Liver (tissue), 9 donors: Measurements from ENCODE around the gene BGN. TPM values are rescaled to one million over a fixed set of nuclear protein-coding genes. Genes with fewer than 3 reads are reported as not detected.

Experiments used
- DNase-seq: peaks from one replicate; pipeline ENCODE4 v3.0.0-alpha.2; 2017; ENCODE audit warnings: low spot score
- H3K27ac ChIP-seq, 2 donors: one replicate each; pipeline ENCODE4 v1.7.0; 2013; ENCODE audit warnings: inconsistent platforms in 2 of 2, low read length in 2 of 2, control low read depth in 1 of 2, low read depth in 1 of 2, mild to moderate bottlenecking in 1 of 2
- H3K27me3 ChIP-seq, 4 donors: one replicate each; pipeline versions ENCODE4 v1.6.1 to v1.7.0; 2013; ENCODE audit warnings: low read length in 3 of 4, inconsistent platforms in 1 of 4, mild to moderate bottlenecking in 1 of 4, moderate library complexity in 1 of 4; ENCODE audit not compliant: control insufficient read depth in 4 of 4, insufficient read depth in 4 of 4
- H3K36me3 ChIP-seq, 4 donors: one replicate each; pipeline versions ENCODE4 v1.6.1 to v1.7.0; 2013; ENCODE audit warnings: low read length in 3 of 4, mild to moderate bottlenecking in 3 of 4, low read depth in 1 of 4, moderate library complexity in 1 of 4; ENCODE audit not compliant: control insufficient read depth in 4 of 4, insufficient read depth in 3 of 4
- H3K4me1 ChIP-seq, 4 donors: one replicate each; pipeline versions ENCODE4 v1.6.1 to v1.7.0; 2013; ENCODE audit warnings: low read length in 3 of 4, mild to moderate bottlenecking in 3 of 4, moderate library complexity in 1 of 4; ENCODE audit not compliant: control insufficient read depth in 4 of 4, insufficient read depth in 4 of 4
- H3K4me3 ChIP-seq, 3 donors: one replicate each; pipeline versions ENCODE4 v1.6.1 to v1.7.0; 2013; ENCODE audit warnings: low read length in 3 of 3, control low read depth in 1 of 3, low read depth in 1 of 3, mild to moderate bottlenecking in 1 of 3
- H3K9ac ChIP-seq, 2 donors: one replicate each; pipeline ENCODE4 v1.7.0; 2013; ENCODE audit warnings: low read length in 2 of 2, mild to moderate bottlenecking in 2 of 2, moderate library complexity in 2 of 2, control low read depth in 1 of 2, low read depth in 1 of 2
- H3K9me3 ChIP-seq, 4 donors: one replicate each; pipeline versions ENCODE4 v1.6.1 to v1.7.0; 2013; ENCODE audit warnings: low read length in 3 of 4; ENCODE audit not compliant: control insufficient read depth in 4 of 4
- ATF3 ChIP-seq: IDR thresholded peaks from 2 replicates; pipeline ENCODE4 v1.6.1; 2016; ENCODE audit warnings: antibody characterized with exemption
- CTCF ChIP-seq: fragments of 150-350 bp; IDR thresholded peaks from 2 replicates; pipeline ENCODE4 v1.5.1; 2017; ENCODE audit warnings: improper control_type of control experiment, low read depth, low read length; ENCODE audit not compliant: missing input control
- EGR1 ChIP-seq, 2 donors: IDR thresholded peaks; 2 replicates each; pipeline ENCODE4 v1.6.1; 2016 to 2018; ENCODE audit warnings: antibody characterized with exemption in 2 of 2, low read depth in 2 of 2
- FOXA1 ChIP-seq: IDR thresholded peaks from 2 replicates; pipeline ENCODE4 v1.6.1; 2016; ENCODE audit warnings: antibody characterized with exemption
- FOXA2 ChIP-seq: IDR thresholded peaks from 2 replicates; pipeline ENCODE4 v1.6.1; 2016; ENCODE audit warnings: antibody characterized with exemption
- GABPA ChIP-seq, 2 donors: IDR thresholded peaks in 1 of 2; conservative IDR thresholded peaks in 1 of 2; 2 replicates each; pipeline ENCODE4 v1.6.1; 2016; ENCODE audit warnings: antibody characterized with exemption in 2 of 2, mild to moderate bottlenecking in 1 of 2, moderate library complexity in 1 of 2
- HNF4G ChIP-seq: IDR thresholded peaks from 2 replicates; pipeline ENCODE4 v1.6.1; 2016; ENCODE audit warnings: antibody characterized with exemption
- JUND ChIP-seq, 2 donors: IDR thresholded peaks; 2 replicates each; pipeline ENCODE4 v1.6.1; 2016; ENCODE audit warnings: antibody characterized with exemption in 2 of 2
- NR2F2 ChIP-seq: IDR thresholded peaks from 2 replicates; pipeline ENCODE4 v1.6.1; 2016; ENCODE audit warnings: antibody characterized with exemption
- RAD21 ChIP-seq, 2 donors: IDR thresholded peaks; 2 replicates each; pipeline ENCODE4 v1.6.1; 2016; ENCODE audit warnings: antibody characterized with exemption in 2 of 2, mild to moderate bottlenecking in 2 of 2
- RXRA ChIP-seq, 2 donors: IDR thresholded peaks; 2 replicates each; pipeline ENCODE4 v1.6.1; 2017 to 2018; ENCODE audit warnings: antibody characterized with exemption in 2 of 2, mild to moderate bottlenecking in 1 of 2
- SP1 ChIP-seq: IDR thresholded peaks from 2 replicates; pipeline ENCODE4 v1.6.1; 2018; ENCODE audit warnings: antibody characterized with exemption, mild to moderate bottlenecking
- TAF1 ChIP-seq: conservative IDR thresholded peaks from 2 replicates; pipeline ENCODE4 v1.6.1; 2016; ENCODE audit warnings: antibody characterized with exemption, mild to moderate bottlenecking
- YY1 ChIP-seq: IDR thresholded peaks from 2 replicates; pipeline ENCODE4 v1.6.1; 2016; ENCODE audit warnings: antibody characterized with exemption, mild to moderate bottlenecking
- WGBS: extraction: QIAGEN DNeasy Blood & Tissue Kit; methylation state at CpG from one replicate; pipeline ENCODE4 v1.1.7; 2013; 5-methylcytosine and 5-hydroxymethylcytosine counted together
- polyA plus RNA-seq, 2 donors: library from polyadenylated mRNA; stranded (reverse) in 1 of 2; unstranded in 1 of 2; fragments of 200-250 nt in 1 of 2; fragments of >200 nt in 1 of 2; fragmentation: Nextera tagmentation in 1 of 2; extraction: Ambion mirVana in 1 of 2; gene quantifications; one replicate each; pipeline versions ENCODE4 v1.2.1 to v1.2.3, GENCODE V29; 2013 to 2015
- total RNA-seq, 2 donors: library from RNA; depleted of rRNA; stranded (reverse); fragments of >200 nt; gene quantifications; one replicate each; pipeline ENCODE4 v1.2.3, GENCODE V29; 2014
- TF ChIP-seq, protein P1 (sequence below): IDR thresholded peaks from 2 replicates; pipeline ENCODE4 v1.6.1; 2016; ENCODE audit warnings: antibody characterized with exemption, mild to moderate bottlenecking
- TF ChIP-seq, protein P2 (sequence below): IDR thresholded peaks from 2 replicates; pipeline ENCODE4 v1.6.1; 2016; ENCODE audit warnings: antibody characterized with exemption
- donor health status: healthy.
- donor health status: healthy.
- donor health status: healthy.
- donor health status: healthy.
- donor health status: healthy.

Gene BGN
- total and polyA plus RNA-seq, 4 donors = 11.7 to 131 (median 44.8) TPM

- H3K4me3 ChIP-seq = no peak overlapping the region
- no peaks in the 10 kb centered on the region for H3K27me3 ChIP-seq
- peaks cover 0 to 7% (median 0%) of the 10 kb centered on the region in 4 donors for H3K4me1 ChIP-seq
- H3K9me3 ChIP-seq = no peaks in the 10 kb centered on the region
- no peak overlapping the region for H3K9ac ChIP-seq
- no peaks in the 10 kb centered on the region for H3K36me3 ChIP-seq
- TF ChIP-seq JUND (IDR thresholded peaks at IDR 0.05) = no peak
- TF ChIP-seq FOXA2 = no peak
- TF ChIP-seq, protein P1, sequence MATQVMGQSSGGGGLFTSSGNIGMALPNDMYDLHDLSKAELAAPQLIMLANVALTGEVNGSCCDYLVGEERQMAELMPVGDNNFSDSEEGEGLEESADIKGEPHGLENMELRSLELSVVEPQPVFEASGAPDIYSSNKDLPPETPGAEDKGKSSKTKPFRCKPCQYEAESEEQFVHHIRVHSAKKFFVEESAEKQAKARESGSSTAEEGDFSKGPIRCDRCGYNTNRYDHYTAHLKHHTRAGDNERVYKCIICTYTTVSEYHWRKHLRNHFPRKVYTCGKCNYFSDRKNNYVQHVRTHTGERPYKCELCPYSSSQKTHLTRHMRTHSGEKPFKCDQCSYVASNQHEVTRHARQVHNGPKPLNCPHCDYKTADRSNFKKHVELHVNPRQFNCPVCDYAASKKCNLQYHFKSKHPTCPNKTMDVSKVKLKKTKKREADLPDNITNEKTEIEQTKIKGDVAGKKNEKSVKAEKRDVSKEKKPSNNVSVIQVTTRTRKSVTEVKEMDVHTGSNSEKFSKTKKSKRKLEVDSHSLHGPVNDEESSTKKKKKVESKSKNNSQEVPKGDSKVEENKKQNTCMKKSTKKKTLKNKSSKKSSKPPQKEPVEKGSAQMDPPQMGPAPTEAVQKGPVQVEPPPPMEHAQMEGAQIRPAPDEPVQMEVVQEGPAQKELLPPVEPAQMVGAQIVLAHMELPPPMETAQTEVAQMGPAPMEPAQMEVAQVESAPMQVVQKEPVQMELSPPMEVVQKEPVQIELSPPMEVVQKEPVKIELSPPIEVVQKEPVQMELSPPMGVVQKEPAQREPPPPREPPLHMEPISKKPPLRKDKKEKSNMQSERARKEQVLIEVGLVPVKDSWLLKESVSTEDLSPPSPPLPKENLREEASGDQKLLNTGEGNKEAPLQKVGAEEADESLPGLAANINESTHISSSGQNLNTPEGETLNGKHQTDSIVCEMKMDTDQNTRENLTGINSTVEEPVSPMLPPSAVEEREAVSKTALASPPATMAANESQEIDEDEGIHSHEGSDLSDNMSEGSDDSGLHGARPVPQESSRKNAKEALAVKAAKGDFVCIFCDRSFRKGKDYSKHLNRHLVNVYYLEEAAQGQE = no peak
- TF ChIP-seq, protein P2, sequence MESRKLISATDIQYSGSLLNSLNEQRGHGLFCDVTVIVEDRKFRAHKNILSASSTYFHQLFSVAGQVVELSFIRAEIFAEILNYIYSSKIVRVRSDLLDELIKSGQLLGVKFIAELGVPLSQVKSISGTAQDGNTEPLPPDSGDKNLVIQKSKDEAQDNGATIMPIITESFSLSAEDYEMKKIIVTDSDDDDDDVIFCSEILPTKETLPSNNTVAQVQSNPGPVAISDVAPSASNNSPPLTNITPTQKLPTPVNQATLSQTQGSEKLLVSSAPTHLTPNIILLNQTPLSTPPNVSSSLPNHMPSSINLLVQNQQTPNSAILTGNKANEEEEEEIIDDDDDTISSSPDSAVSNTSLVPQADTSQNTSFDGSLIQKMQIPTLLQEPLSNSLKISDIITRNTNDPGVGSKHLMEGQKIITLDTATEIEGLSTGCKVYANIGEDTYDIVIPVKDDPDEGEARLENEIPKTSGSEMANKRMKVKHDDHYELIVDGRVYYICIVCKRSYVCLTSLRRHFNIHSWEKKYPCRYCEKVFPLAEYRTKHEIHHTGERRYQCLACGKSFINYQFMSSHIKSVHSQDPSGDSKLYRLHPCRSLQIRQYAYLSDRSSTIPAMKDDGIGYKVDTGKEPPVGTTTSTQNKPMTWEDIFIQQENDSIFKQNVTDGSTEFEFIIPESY = no peak
- TF ChIP-seq RAD21 (IDR thresholded peaks at IDR 0.05) = no peak
- TF ChIP-seq NR2F2 = no peak
- no peak for TF ChIP-seq FOXA1
- TF ChIP-seq EGR1 (IDR thresholded peaks at IDR 0.05; ENCODE audit: low read depth in 2 of 2) = no peak
- no peak for TF ChIP-seq HNF4G
- no peak for TF ChIP-seq GABPA (IDR thresholded peaks at IDR 0.05 in 1 of 2, conservative IDR thresholded peaks at IDR 0.05 in 1 of 2)
- no peak for TF ChIP-seq YY1
- TF ChIP-seq CTCF = no peak
- no peak for TF ChIP-seq SP1
- no peak for TF ChIP-seq ATF3
- TF ChIP-seq TAF1 = no peak
- no peak overlapping the region for H3K27ac ChIP-seq
- WGBS = 81% methylated on average over 16 of the region's 16 CpGs
- DNase-seq = no peak
Measured at GRCh38 chrX:153478746-153479145, 16.0 kb upstream of the BGN start.

DNA sequence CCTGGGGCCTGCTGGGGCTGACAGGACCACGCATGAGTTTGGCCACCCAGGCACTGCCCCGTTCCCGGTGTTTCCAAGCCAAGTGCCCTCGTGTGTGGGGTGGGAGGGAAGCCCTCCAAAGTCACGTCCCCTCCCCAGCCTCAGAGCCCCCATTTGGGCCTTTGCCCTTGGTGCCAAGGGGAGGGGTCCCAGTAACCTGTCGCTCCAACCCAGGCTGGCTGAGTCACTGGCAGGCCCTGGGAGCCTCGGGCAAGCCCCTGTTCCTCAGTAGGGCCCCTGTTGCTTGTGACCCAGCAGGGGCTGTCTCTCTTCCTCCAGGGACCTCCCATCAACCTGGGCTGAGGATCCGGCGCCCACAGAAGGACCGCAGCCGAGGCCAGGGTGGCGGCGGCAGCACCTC, 13.7 kb upstream of the BGN start:
- Histone ChIP-seq H3K27ac (no peak overlapping the region), H3K27me3 (no peaks in the 10 kb centered on the region), H3K4me1 (no peaks in the 10 kb centered on the region), H3K4me3 (no peak overlapping the region), H3K9me3 (no peaks in the 10 kb centered on the region), H3K9ac (no peak overlapping the region), H3K36me3 (no peaks in the 10 kb centered on the region)
- WGBS = 98% methylated on average over 13 of the region's 13 CpGs
- DNase-seq = no peak
- TF ChIP-seq, protein P2 = no peak
- TF ChIP-seq CTCF (no peak), RXRA (IDR thresholded peaks at IDR 0.05) (no peak), RAD21 (IDR thresholded peaks at IDR 0.05) (no peak), FOXA1 (no peak), YY1 (no peak), EGR1 (IDR thresholded peaks at IDR 0.05; ENCODE audit: low read depth in 2 of 2) (no peak)
- TF ChIP-seq, protein P1 = no peak
